ENCODE measurements around the gene SRRT.

The SRRT gene, protein sequence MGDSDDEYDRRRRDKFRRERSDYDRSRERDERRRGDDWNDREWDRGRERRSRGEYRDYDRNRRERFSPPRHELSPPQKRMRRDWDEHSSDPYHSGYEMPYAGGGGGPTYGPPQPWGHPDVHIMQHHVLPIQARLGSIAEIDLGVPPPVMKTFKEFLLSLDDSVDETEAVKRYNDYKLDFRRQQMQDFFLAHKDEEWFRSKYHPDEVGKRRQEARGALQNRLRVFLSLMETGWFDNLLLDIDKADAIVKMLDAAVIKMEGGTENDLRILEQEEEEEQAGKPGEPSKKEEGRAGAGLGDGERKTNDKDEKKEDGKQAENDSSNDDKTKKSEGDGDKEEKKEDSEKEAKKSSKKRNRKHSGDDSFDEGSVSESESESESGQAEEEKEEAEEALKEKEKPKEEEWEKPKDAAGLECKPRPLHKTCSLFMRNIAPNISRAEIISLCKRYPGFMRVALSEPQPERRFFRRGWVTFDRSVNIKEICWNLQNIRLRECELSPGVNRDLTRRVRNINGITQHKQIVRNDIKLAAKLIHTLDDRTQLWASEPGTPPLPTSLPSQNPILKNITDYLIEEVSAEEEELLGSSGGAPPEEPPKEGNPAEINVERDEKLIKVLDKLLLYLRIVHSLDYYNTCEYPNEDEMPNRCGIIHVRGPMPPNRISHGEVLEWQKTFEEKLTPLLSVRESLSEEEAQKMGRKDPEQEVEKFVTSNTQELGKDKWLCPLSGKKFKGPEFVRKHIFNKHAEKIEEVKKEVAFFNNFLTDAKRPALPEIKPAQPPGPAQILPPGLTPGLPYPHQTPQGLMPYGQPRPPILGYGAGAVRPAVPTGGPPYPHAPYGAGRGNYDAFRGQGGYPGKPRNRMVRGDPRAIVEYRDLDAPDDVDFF

DNA sequence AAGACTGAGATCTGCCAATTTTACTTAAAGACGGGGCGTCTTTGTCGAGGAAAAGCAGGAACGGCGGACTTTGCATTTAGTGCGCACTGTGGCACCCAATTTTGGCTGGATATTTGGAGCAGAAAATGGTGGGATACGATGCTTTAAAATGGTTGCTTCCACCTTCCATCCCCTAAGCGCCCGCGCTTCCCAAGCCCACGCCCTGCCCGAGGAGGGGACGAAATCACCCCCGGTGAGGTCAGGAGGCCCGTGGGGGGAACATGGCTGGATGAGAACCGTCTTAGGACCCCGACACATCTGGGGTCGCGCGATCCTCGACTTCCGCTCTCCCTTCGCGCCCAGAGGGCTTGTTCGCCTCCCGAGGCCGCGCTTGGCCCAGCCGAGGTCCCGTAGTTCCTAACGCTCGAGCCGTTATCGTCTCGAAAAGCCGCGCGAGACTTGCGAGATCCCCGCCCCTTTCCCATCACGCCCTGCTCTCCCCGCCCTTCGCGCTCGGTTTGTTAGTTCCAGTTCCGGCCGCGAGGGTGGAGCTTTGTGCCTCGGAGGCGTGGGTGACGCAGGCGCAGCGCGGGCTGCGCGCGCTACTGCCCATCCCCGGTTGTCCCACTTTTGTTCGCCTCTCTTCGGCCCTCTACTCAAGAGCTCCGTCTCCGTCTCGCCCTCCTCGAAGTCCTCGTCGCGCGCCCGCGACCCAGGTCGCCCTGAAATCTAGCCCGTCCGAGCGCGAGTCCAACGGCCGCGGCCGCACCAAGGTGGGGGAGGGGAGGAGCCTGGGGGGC is at the start of gene SRRT:
TSS of gene SRRT (plus strand) at position 527 of the 779 bp plus-strand sequence. CDS start 488 bp downstream, outside the sequence.
- TF ChIP-seq GATA2 (IDR thresholded peaks at IDR 0.05; ENCODE audit: low read depth, low read length) (peak; percentile 42), GATA3 (IDR thresholded peaks at IDR 0.05; ENCODE audit: low read depth, low read length) (no peak)

DNA sequence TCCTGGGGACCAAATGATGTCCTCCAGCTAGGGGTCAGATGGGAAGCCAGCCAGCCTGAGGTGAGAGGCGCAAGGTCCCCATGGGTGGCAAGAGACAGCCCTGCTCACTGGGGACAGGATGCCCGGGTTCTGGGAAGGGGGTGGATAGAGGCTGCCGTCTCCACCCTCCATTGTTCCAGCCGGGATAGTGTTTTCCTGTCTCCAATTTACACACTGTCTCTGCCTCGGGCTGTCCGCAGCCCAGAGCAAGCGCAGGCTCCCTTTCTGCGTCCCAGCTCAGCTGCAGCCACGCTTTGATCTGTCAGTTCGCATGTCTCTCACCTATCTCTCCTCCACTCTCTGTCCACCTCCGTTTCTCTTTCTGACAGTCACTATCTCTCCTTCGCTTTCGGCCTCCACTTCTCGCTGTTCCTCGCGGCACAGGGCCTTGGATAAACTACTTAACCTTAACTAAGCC is 49.7 kb upstream of the SRRT start:
- TF ChIP-seq GATA3 (IDR thresholded peaks at IDR 0.05; ENCODE audit: low read depth, low read length) = no peak
- TF ChIP-seq GATA2 (IDR thresholded peaks at IDR 0.05; ENCODE audit: low read depth, low read length) = no peak

DNA sequence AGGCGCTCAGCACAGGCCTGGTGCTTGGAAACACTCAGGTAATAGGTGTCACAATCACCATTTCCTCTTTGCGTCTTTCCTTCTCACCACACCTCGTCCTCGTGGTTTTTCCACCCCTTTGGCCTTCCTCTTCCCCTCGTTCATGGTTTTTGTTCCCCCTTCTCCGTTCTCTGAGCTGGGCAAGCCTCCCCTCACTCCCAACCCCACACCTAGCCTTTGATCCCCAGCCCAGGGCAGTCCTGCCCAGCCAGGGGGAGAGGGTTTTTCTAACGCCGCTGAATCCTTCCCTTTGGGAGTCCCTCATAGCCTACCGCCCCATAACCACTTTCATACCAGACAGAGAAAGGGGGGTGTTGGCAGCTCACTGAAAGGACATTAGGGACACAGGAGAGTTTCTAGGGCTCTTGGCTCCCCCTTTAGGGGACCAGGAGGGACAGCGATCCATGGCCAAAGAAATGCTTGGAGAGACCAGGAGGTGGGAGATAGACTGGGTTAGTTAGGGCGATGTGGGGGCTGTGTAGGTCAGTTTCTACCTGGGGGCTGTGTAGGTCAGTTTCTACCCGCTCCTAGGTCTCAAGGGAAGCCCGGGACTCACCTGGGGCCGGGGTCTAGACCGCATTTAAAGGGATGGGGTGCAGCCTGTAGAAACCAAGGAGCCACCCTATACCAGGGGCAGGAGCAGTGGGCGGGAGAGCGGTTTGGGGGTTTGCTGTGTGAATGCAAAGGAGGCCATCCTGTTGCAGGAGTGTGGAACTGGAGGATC is 49.0 kb upstream of the SRRT start:
- TF ChIP-seq GATA3 (IDR thresholded peaks at IDR 0.05; ENCODE audit: low read depth, low read length) (no peak), GATA2 (IDR thresholded peaks at IDR 0.05; ENCODE audit: low read depth, low read length) (no peak)

GRCh38 chr7:100826514-100827329 is 48.2 kb upstream of the SRRT start:
- no peak for TF ChIP-seq GATA3 (IDR thresholded peaks at IDR 0.05; ENCODE audit: low read depth, low read length)
- no peak for TF ChIP-seq GATA2 (IDR thresholded peaks at IDR 0.05; ENCODE audit: low read depth, low read length)

GRCh38 chr7:100827330-100828226 is 47.3 kb upstream of the SRRT start, which contains the start of gene EPHB4:
Gene EPHB4 (minus strand): TSS chr7:100827523. CDS start chr7:100827030, 493 bp downstream.
- TF ChIP-seq GATA2 (IDR thresholded peaks at IDR 0.05; ENCODE audit: low read depth, low read length) = no peak

GRCh38 chr7:100829150-100829716 is 45.7 kb upstream of the SRRT start:
- no peak for TF ChIP-seq GATA3 (IDR thresholded peaks at IDR 0.05; ENCODE audit: low read depth, low read length)
- TF ChIP-seq GATA2 (IDR thresholded peaks at IDR 0.05; ENCODE audit: low read depth, low read length) = no peak

- TF ChIP-seq GATA3 (IDR thresholded peaks at IDR 0.05; ENCODE audit: low read depth, low read length) (no peak), GATA2 (IDR thresholded peaks at IDR 0.05; ENCODE audit: low read depth, low read length) (no peak)
Measured at GRCh38 chr7:100830396-100830795, 44.5 kb upstream of the SRRT start.

GRCh38 chr7:100832281-100832633 is 42.6 kb upstream of the SRRT start:
- TF ChIP-seq GATA3 (IDR thresholded peaks at IDR 0.05; ENCODE audit: low read depth, low read length) = no peak
- no peak for TF ChIP-seq GATA2 (IDR thresholded peaks at IDR 0.05; ENCODE audit: low read depth, low read length)

DNA sequence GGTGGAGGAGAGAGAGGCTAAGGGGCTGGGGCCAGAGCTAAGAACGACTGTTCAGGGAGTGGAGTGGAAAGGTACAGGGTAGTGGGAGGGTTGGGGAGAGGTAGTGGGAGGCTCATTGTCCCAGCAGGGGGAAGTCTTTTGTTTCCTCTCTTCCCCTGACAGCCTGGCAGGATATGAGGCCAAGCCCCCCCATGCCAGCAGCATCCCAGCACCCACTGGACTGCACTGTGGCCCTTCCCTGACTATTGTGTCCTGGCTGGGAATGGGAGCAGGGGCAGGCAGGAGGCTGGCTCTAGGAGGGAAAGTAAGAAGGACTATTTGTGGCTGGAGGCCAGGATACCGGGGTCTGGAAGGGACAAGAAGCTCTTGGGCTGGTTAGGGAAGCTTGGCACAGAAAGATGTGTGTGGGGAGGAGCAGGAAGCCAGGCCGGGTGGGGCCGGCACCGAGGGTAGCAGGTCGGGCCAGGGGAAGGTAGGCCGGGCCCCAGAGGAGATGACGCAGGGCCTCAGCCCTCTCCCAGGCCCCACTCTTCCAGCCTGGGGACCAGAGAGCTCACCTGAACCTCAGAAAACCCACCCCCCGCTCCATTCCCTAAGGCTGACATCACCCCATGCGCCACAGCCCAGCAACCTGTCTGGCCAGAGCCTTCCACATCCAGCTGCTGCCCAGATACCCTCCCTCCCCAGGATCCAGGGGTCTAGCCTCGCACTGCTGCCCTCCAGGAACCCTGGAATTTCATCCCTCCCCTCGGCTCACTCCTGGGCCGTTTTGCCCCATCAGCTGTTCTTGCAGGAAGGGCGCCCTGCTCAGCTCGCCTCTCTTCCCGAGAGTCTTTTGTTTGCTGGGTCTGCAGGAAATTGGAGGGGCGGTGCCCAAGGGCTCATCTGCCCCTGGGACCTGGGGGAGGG is 38.7 kb upstream of the SRRT start:
- TF ChIP-seq GATA3 (IDR thresholded peaks at IDR 0.05; ENCODE audit: low read depth, low read length) = no peak
- no peak for TF ChIP-seq GATA2 (IDR thresholded peaks at IDR 0.05; ENCODE audit: low read depth, low read length)

DNA sequence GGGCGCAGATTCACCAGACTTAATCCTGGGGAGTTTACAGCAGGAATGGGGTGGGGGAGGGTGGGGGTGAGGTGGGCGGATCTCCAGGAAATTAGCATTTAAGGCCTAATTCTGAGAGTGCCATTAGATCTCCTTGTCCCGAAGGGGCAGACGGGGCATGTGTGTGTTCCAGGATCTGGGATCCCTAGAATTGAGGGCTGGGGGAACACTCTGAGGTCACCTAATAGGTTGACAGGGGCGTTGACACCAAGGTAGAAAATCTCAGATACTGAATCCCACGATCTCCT is 38.1 kb upstream of the SRRT start:
- TF ChIP-seq GATA3 (IDR thresholded peaks at IDR 0.05; ENCODE audit: low read depth, low read length) (no peak), GATA2 (IDR thresholded peaks at IDR 0.05; ENCODE audit: low read depth, low read length) (no peak)
